ENCODE data around the gene DNAH17. TPM values are rescaled to one million over a fixed set of nuclear protein-coding genes. Genes with fewer than 3 reads are reported as not detected.

The DNAH17 gene
- total and polyA plus RNA-seq, 2 donors (not counting 3 experiments of a cell fraction or from before 2014, with no cell fraction given) = not detected

DNA sequence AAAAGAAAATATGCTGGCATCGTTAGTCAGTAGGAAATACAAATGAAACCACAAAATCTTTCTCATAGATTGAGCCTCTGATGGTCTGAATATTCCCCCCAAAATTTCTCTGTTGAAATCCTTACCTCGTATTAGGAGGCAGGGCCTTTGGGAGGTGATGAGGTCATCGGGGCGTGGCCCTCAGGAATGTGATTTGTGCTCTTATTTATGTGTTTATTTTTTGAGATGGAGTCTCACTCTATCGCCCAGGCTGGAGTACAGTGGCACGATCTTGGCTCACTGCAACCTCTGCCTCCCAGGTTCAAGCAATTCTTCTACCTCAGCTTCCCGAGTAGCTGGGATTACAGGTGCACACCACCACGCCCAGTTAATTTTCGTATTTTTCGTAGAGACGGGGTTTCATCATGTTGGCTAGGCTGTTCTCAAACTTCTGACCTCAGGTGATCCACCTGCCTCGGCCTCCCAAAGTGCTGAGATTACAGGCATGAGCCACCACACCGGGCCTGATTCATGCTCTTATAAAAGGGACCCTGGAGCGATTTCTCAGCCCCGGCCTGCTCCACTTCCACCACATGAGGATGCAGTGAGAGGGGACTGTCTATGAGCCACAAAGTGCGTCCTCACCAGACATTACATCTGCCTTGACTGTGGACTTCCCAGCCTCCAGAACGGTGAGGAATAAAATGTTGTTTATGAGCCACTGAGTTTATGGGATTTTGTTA, 53.1 kb downstream of the DNAH17 start:
- BruUV-seq (replicated peaks) = no TSS peak

GRCh38 chr17:78522031-78522809, 55.0 kb downstream of the DNAH17 start:
- dilution Hi-C loops (cut with MboI; ENCODE audit: extremely low pct_ligation_motif_present, low sequenced_read_pairs) = no loop called here
- ChIA-PET CTCF (interaction anchor here (0.7 to 0.8 kb wide), 3 partner anchors 25 to 113 kb away, joined by 3 to 4 read pairs (median 3); no protein-coding TSS in a partner anchor), POLR2A (no interaction called here)
- Histone ChIP-seq H3K9ac (replicated peaks; ENCODE audit: extremely low read depth, insufficient read depth, low read length) (no peak overlapping the region), H2AFZ (ENCODE audit: low read depth, low read length) (no peak overlapping the region), H3K4me3 (replicated peaks in 1 of 3; ENCODE audit: insufficient read depth in 1 of 3, low read depth in 1 of 3, low read length in 3 of 3) (no peak overlapping the region), H3K27me3 (ENCODE audit: control insufficient read depth in 2 of 2, insufficient read depth in 2 of 2, low read length in 2 of 2) (no peaks in the 10 kb centered on the region), H3K9me1 (replicated peaks; ENCODE audit: control insufficient read depth, extremely low read depth, insufficient read depth, low read length) (no peaks in the 10 kb centered on the region), H3K79me2 (ENCODE audit: control insufficient read depth, insufficient read depth, low read length) (no peaks in the 10 kb centered on the region), H3K27ac (ENCODE audit: insufficient read depth, low read depth, low read length) (no peak overlapping the region), H3K9me3 (replicated peaks; ENCODE audit: control insufficient read depth, insufficient read depth, low read length) (no peaks in the 10 kb centered on the region), H3K4me2 (ENCODE audit: insufficient read depth, low read length) (no peak overlapping the region), H3K4me1 (ENCODE audit: control insufficient read depth, extremely low read depth, insufficient read depth, low read length) (no peaks in the 10 kb centered on the region), H4K20me1 (replicated peaks; ENCODE audit: control insufficient read depth, extremely low read depth, insufficient read depth, low read length) (no peaks in the 10 kb centered on the region), H3K36me3 (ENCODE audit: control insufficient read depth in 2 of 2, extremely low read depth in 1 of 2, insufficient read depth in 2 of 2, low read length in 2 of 2) (no peaks in the 10 kb centered on the region)
- intact Hi-C loops (cut with micrococcal nuclease) = no loop called here
- no peak for TF ChIP-seq MAX (IDR thresholded peaks at IDR 0.05; ENCODE audit: insufficient read depth, insufficient read length)
- no peak for TF ChIP-seq GATA2 (IDR thresholded peaks at IDR 0.05; ENCODE audit: insufficient read depth, insufficient read length, low read depth, low read length)
- TF ChIP-seq EZH2 (IDR thresholded peaks at IDR 0.05; ENCODE audit: borderline replicate concordance, low read depth, low read length, severe bottlenecking) = no peak
- TF ChIP-seq, protein P1, sequence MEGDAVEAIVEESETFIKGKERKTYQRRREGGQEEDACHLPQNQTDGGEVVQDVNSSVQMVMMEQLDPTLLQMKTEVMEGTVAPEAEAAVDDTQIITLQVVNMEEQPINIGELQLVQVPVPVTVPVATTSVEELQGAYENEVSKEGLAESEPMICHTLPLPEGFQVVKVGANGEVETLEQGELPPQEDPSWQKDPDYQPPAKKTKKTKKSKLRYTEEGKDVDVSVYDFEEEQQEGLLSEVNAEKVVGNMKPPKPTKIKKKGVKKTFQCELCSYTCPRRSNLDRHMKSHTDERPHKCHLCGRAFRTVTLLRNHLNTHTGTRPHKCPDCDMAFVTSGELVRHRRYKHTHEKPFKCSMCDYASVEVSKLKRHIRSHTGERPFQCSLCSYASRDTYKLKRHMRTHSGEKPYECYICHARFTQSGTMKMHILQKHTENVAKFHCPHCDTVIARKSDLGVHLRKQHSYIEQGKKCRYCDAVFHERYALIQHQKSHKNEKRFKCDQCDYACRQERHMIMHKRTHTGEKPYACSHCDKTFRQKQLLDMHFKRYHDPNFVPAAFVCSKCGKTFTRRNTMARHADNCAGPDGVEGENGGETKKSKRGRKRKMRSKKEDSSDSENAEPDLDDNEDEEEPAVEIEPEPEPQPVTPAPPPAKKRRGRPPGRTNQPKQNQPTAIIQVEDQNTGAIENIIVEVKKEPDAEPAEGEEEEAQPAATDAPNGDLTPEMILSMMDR (IDR thresholded peaks at IDR 0.05; ENCODE audit: extremely low read depth in 1 of 2, insufficient read depth in 1 of 2, low read depth in 1 of 2, low read length in 2 of 2) = no peak
- no peak for TF ChIP-seq MYC (IDR thresholded peaks at IDR 0.05; ENCODE audit: low read depth, low read length)
- no peak for TF ChIP-seq FOS (IDR thresholded peaks at IDR 0.05; ENCODE audit: borderline replicate concordance, insufficient read depth, low read length)
- TF ChIP-seq JUN (IDR thresholded peaks at IDR 0.05; ENCODE audit: borderline replicate concordance, insufficient read depth, insufficient read length, low read depth) = no peak
- no peak for TF ChIP-seq POLR2A (IDR thresholded peaks at IDR 0.05; ENCODE audit: low read depth, low read length)
- TF ChIP-seq POLR2AphosphoS5 (IDR thresholded peaks at IDR 0.05; ENCODE audit: insufficient read depth, low read depth, low read length) = no peak
- BruUV-seq (replicated peaks) = no TSS peak
- no peak for FAIRE-seq
- no peak for DNase-seq (ENCODE audit: low read depth, low spot score)

More for the DNA sequence above, 53.1 kb downstream of the DNAH17 start:
- H3K27ac ChIP-seq (ENCODE audit: insufficient read depth, low read depth, low read length) = no peak overlapping the region
- DNase-seq (ENCODE audit: low read depth, low spot score) (no peak), FAIRE-seq (no peak)
- ChIA-PET POLR2A (no interaction called here), CTCF (no interaction called here)
- H3K9me1 ChIP-seq (replicated peaks; ENCODE audit: control insufficient read depth, extremely low read depth, insufficient read depth, low read length) = no peaks in the 10 kb centered on the region
- TF ChIP-seq MAX (IDR thresholded peaks at IDR 0.05; ENCODE audit: insufficient read depth, insufficient read length) (no peak), MYC (IDR thresholded peaks at IDR 0.05; ENCODE audit: low read depth, low read length) (no peak), JUN (IDR thresholded peaks at IDR 0.05; ENCODE audit: borderline replicate concordance, insufficient read depth, insufficient read length, low read depth) (no peak)
- no peak overlapping the region for H3K4me3 ChIP-seq (replicated peaks in 1 of 3; ENCODE audit: insufficient read depth in 1 of 3, low read depth in 1 of 3, low read length in 3 of 3)
- no peaks in the 10 kb centered on the region for H3K27me3 ChIP-seq (ENCODE audit: control insufficient read depth in 2 of 2, insufficient read depth in 2 of 2, low read length in 2 of 2)
- no peaks in the 10 kb centered on the region for H4K20me1 ChIP-seq (replicated peaks; ENCODE audit: control insufficient read depth, extremely low read depth, insufficient read depth, low read length)
- H3K4me2 ChIP-seq (ENCODE audit: insufficient read depth, low read length) = no peak overlapping the region
- H3K9ac ChIP-seq (replicated peaks; ENCODE audit: extremely low read depth, insufficient read depth, low read length) = no peak overlapping the region
- no peaks in the 10 kb centered on the region for H3K79me2 ChIP-seq (ENCODE audit: control insufficient read depth, insufficient read depth, low read length)
- no peak overlapping the region for H2AFZ ChIP-seq (ENCODE audit: low read depth, low read length)
- intact Hi-C loops (cut with micrococcal nuclease) (no loop called here), dilution Hi-C loops (cut with MboI; ENCODE audit: extremely low pct_ligation_motif_present, low sequenced_read_pairs) (no loop called here)
- no peaks in the 10 kb centered on the region for H3K4me1 ChIP-seq (ENCODE audit: control insufficient read depth, extremely low read depth, insufficient read depth, low read length)
- no peaks in the 10 kb centered on the region for H3K36me3 ChIP-seq (ENCODE audit: control insufficient read depth in 2 of 2, extremely low read depth in 1 of 2, insufficient read depth in 2 of 2, low read length in 2 of 2)
- H3K9me3 ChIP-seq (replicated peaks; ENCODE audit: control insufficient read depth, insufficient read depth, low read length) = no peaks in the 10 kb centered on the region

All from endothelial cell of umbilical vein (primary cell).